Kidney epithelial cell (primary cell): ENCODE data around the gene MAPKAPK3. TPM values are rescaled to one million over a fixed set of nuclear protein-coding genes. Genes with fewer than 3 reads are reported as not detected.

Source experiments
- DNase-seq: peaks from one replicate; pipeline ENCODE4 v3.0.0-alpha.2; 2010; ENCODE audit warnings: low read depth
- H3K27me3 ChIP-seq: 2 replicates; pipeline ENCODE4 v1.6.0; 2011; ENCODE audit warnings: low read length; ENCODE audit not compliant: control insufficient read depth, insufficient read depth
- H3K36me3 ChIP-seq: 2 replicates; pipeline ENCODE4 v1.5.1; 2011; ENCODE audit warnings: low read length; ENCODE audit not compliant: control insufficient read depth, insufficient read depth
- H3K4me3 ChIP-seq: 2 replicates; pipeline ENCODE4 v1.5.1; 2011; ENCODE audit warnings: low read depth, mild to moderate bottlenecking, control low read depth, low read length
- total RNA-seq: library from RNA; depleted of rRNA; stranded (reverse); fragments of >200 nt; gene quantifications from 2 replicates; pipeline ENCODE4 v1.2.3, GENCODE V29; 2015
- TF ChIP-seq, protein P1 (sequence below): IDR thresholded peaks from 2 replicates; pipeline ENCODE4 v1.5.1; 2011; ENCODE audit warnings: mild to moderate bottlenecking, moderate library complexity, low read length, control low read depth, inconsistent platforms; ENCODE audit not compliant: insufficient read depth, poor library complexity, severe bottlenecking

The MAPKAPK3 gene
- total RNA-seq, 1 donor from 2014 or later, result 61.1 TPM

DNA sequence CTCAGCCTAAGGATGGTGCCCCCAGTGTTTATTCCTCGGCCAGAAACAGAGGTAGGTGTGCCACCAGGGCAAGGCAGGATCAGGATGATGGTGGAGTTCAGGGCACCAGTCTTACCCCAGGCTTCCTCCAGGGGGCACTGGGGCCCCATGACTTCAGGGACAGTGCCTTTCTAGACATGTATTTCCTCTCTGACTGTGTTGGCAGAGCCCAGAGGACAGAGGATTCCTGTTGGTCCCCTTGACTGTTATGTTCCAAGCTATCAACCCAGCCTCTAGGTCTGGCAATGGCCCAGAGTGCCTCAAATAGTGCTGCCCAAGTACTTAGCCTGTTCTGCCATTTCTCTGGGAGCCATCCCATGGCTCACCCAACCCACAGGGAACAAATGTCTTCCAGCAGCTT is 44.8 kb upstream of the MAPKAPK3 start:
- no peak for DNase-seq
- H3K36me3 ChIP-seq, result no peaks in the 10 kb centered on the region
- TF ChIP-seq, protein P1, sequence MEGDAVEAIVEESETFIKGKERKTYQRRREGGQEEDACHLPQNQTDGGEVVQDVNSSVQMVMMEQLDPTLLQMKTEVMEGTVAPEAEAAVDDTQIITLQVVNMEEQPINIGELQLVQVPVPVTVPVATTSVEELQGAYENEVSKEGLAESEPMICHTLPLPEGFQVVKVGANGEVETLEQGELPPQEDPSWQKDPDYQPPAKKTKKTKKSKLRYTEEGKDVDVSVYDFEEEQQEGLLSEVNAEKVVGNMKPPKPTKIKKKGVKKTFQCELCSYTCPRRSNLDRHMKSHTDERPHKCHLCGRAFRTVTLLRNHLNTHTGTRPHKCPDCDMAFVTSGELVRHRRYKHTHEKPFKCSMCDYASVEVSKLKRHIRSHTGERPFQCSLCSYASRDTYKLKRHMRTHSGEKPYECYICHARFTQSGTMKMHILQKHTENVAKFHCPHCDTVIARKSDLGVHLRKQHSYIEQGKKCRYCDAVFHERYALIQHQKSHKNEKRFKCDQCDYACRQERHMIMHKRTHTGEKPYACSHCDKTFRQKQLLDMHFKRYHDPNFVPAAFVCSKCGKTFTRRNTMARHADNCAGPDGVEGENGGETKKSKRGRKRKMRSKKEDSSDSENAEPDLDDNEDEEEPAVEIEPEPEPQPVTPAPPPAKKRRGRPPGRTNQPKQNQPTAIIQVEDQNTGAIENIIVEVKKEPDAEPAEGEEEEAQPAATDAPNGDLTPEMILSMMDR, result peak; percentile 94
- no peak overlapping the region for H3K4me3 ChIP-seq
- H3K27me3 ChIP-seq, result no peaks in the 10 kb centered on the region

DNA sequence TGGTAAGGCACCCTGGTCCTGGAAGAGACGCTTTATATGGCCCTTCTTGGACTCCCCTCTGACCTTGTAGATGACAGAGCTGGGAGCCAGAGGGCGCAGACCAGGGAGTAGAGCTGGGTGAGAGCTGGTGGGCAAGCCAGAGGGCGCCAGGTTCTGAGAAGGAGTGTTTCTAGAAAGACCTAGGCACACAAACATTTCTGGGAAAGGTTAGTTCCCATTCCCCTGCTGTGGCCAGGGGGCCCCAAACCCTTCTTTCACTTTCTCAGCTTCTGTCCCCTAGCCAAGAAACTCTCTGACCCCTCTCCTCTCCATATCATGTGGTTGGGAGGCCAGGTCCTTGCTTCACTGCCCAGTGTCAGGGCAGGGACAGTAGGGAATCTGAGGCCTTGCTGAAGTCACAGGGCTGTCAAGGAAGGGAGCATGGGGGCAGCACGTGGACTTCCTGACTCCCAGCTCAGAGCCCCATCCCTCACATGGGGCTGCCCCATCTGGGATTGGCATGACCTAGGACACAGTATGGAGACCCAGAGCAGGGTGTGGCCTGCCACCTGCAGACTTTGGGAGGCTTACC is 44.1 kb upstream of the MAPKAPK3 start:
- DNase-seq, result no peak
- H3K27me3 ChIP-seq, result no peaks in the 10 kb centered on the region
- no peaks in the 10 kb centered on the region for H3K36me3 ChIP-seq
- TF ChIP-seq, protein P1, result no peak
- no peak overlapping the region for H3K4me3 ChIP-seq

DNA sequence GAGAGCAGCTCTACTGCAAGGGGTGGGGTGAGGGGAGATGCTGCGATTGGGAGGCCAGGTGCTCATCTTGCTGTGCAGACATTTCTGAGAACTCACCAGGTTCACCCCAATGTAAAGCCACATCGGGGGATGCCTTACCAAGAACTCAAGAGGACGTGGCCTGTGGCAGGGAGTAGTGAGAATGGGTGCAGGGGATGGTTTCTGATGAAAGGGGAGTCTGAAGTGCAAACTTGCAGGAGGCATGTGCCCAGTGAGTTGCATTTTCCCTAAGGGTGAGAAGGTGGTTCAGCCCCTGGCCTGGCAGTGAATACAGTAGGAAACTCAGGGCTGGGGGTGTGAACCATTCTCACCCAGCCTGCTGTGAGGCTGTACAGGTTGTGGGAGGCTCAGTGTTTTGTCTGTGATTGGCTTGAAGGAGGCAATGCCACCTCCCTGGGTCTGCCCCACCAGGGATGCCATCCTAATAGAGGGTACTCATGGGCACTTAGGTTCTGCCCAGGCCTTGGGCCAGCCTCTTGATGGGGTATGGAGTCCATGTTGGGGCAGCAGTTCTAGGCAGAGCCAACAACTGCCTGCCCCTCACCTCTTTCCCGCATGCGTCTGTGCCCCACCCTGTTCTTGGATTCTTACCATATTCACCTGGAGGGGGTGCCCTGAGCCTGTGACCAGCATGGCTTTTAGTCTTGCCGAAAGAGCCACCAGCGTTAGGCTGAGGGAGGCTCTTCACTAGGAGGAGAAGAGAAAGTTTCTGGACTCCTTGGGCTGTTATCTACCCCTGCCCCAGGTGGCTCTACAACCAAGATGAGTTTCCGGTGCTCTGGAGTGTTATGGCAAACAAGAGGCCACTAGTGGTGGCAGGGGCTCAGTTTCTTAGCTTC is 43.1 kb upstream of the MAPKAPK3 start:
- Histone ChIP-seq H3K4me3 (no peak overlapping the region), H3K36me3 (no peaks in the 10 kb centered on the region), H3K27me3 (no peaks in the 10 kb centered on the region)
- TF ChIP-seq, protein P1, result no peak
- DNase-seq, result no peak

- no peak for DNase-seq
- Histone ChIP-seq H3K4me3 (no peak overlapping the region), H3K36me3 (no peaks in the 10 kb centered on the region), H3K27me3 (no peaks in the 10 kb centered on the region)
- TF ChIP-seq, protein P1, result no peak
Measured at GRCh38 chr3:50574444-50574831, 42.5 kb upstream of the MAPKAPK3 start.

DNA sequence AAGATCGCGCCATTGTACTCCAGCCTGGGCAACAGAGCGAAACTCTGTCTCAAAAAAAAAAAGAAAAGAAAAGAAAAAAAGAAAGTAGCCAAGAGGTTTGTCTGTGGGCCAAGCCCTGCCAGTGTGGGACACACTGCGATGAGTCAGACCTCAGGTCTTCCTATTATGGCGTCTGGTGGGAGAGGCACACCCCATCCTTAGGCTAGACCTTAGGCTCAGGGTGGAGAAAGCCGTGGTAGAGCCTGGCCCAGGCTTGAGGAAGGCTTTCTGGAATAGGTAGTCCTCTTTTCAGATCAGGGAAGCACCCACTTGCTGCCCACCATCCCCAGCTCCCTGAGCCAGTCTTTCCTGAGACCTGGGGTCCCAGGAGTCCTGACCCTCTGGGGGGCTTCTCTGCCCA is 41.6 kb upstream of the MAPKAPK3 start:
- TF ChIP-seq, protein P1, result no peak
- Histone ChIP-seq H3K36me3 (no peaks in the 10 kb centered on the region), H3K27me3 (no peaks in the 10 kb centered on the region), H3K4me3 (no peak overlapping the region)
- DNase-seq, result no peak
